Measurements from ENCODE around the gene ERC2.
"Not testable (repeated sequence)": the region's sequence is repeated elsewhere in the genome, so short reads cannot be mapped to it uniquely, and the experiment has no call there.

ERC2 gene

DNA sequence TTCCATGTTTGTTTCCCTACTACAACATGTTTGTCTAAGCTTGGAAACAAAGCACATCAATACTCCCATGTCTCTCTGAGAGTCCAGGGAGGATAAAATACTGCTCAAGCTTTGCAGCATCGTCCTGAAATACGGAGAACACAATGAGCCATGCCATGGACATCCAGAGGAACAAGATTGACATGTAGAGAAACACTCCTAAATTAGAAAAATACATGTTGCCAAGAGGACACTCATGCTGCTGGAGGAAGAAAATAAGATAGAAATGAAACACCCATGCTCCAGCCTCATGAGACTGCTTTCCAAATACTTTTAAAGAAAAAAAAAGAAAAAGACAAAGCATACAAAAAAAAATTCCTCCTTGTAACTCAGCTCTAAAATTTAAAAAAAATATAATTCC, 387.0 kb downstream of the ERC2 start:
- DNase-seq (ENCODE audit: low read depth in 2 of 3, low spot score in 1 of 3) = no peak

DNA sequence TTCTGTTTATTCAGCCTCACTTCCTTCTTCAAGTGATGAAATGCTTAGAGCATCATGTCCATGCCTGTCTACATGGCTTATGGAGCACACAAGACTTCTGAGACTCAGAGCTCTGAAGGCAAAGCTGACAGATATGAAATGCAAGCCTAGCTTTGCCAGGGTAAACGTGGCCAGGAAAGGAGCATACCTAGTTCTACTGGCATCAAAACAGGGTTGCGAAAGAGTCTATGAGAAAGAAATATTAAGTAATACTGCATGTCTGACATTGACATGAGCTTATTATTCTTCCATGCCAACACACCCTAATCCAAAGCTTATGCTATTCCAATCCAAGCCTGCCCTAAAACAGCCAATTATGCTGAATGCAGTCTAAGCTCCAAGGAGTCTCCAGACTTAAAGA, 391.5 kb downstream of the ERC2 start:
- no peak for DNase-seq (ENCODE audit: low read depth in 2 of 3, low spot score in 1 of 3)

DNA sequence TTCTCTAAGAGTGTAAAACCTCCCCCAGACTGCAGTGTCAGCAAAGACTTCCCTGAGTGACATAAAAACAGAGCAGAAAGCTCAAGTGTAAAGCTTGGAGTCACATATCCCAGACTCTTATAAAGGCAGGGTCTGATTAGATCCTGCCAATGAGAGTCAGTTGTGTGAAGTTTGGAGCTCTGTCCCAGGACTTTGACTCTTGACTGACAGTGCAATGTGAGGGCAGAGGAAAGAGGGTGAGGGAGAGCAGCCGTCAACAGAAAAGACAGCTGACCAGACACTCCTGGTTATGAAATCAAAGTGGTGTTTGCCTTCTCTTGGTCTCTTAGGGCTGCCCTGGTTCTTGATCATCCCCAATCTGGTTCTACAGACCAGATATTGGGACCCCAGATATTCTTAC, 393.2 kb downstream of the ERC2 start:
- no peak for DNase-seq (ENCODE audit: low read depth in 2 of 3, low spot score in 1 of 3)

- no peak for DNase-seq (ENCODE audit: low read depth in 2 of 3, low spot score in 1 of 3)
Measured at GRCh38 chr3:56069766-56070165, 398.5 kb downstream of the ERC2 start.

- not testable (repeated sequence) for DNase-seq (ENCODE audit: low read depth in 2 of 3, low spot score in 1 of 3)
Measured at GRCh38 chr3:56066405-56066804, 401.9 kb downstream of the ERC2 start.

GRCh38 chr3:56064684-56065083, 403.6 kb downstream of the ERC2 start:
- DNase-seq (ENCODE audit: low read depth in 2 of 3, low spot score in 1 of 3) = no peak

DNA sequence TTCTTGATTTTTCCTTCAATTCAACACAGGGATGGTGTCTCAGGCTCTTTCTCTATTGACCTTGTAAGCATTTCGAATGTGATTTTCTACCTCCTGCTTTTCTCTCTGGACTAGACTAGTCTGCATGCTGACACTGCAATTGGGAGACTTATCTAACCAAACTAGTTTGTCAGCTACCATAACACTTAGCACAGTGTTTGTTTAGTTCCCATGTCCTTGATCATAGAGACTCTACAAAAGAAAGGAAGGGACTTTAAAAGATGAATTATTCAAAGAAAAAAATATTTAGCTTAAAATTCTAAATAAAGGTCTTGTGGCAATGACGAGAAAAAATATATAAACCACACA, 407.0 kb downstream of the ERC2 start:
- no peak for DNase-seq (ENCODE audit: low read depth in 2 of 3, low spot score in 1 of 3)

- DNase-seq (ENCODE audit: low read depth in 2 of 3, low spot score in 1 of 3) = no peak
Measured at GRCh38 chr3:56060521-56061278, 407.6 kb downstream of the ERC2 start.

DNA sequence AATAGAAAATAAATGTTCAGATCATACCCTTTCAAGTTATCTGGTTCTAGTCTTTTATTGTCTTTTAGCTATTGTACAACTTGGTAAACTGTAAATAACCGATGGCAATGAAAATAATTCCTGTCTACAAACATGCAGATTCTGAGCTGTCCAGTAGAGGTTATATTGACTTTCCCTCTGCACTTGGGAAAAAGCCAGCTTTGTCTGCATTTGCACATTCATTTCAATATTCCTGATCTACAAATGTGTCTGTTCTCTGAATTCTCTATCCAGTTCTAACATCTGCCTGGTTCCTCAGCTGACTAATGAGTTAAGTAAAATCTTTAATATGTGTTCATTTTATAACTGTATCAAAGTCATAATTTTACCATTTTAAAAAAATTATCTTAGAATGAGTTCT, 408.5 kb downstream of the ERC2 start:
- no peak for DNase-seq (ENCODE audit: low read depth in 2 of 3, low spot score in 1 of 3)

- no peak for DNase-seq (ENCODE audit: low read depth in 2 of 3, low spot score in 1 of 3)
Measured at GRCh38 chr3:56055951-56056350, 412.3 kb downstream of the ERC2 start.

- no peak for DNase-seq (ENCODE audit: low read depth in 2 of 3, low spot score in 1 of 3)
Measured at GRCh38 chr3:56055546-56055945, 412.7 kb downstream of the ERC2 start.

- DNase-seq (ENCODE audit: low read depth in 2 of 3, low spot score in 1 of 3) = no peak
Measured at GRCh38 chr3:56054844-56055243, 413.4 kb downstream of the ERC2 start.

GRCh38 chr3:56053727-56054126, 414.5 kb downstream of the ERC2 start:
- no peak for DNase-seq (ENCODE audit: low read depth in 2 of 3, low spot score in 1 of 3)

GRCh38 chr3:56052188-56052587, 416.1 kb downstream of the ERC2 start:
- no peak for DNase-seq (ENCODE audit: low read depth in 2 of 3, low spot score in 1 of 3)

DNA sequence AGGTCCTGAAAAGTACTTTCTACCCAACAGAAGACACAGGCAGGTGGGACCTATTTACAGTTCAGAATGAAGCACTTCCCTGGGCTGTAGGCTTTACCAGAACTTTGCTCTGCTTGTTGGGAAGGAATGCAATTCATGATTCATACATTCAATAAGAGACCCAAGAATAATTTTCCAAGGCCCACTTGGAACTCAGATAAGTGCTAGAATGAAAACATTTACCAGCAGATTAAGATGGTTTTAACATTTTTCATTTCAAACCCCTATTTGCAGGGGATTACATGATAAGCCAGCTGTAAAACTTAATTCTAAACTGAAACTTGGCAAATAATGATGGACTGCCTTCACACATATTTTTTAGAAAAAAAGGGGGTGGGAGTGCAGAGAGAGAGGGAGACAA, 417.2 kb downstream of the ERC2 start:
- DNase-seq (ENCODE audit: low read depth in 2 of 3, low spot score in 1 of 3) = no peak

GRCh38 chr3:56048946-56049345, 419.3 kb downstream of the ERC2 start:
- no peak for DNase-seq (ENCODE audit: low read depth in 2 of 3, low spot score in 1 of 3)

- DNase-seq (ENCODE audit: low read depth in 2 of 3, low spot score in 1 of 3) = no peak
Measured at GRCh38 chr3:56048331-56048730, 419.9 kb downstream of the ERC2 start.

DNA sequence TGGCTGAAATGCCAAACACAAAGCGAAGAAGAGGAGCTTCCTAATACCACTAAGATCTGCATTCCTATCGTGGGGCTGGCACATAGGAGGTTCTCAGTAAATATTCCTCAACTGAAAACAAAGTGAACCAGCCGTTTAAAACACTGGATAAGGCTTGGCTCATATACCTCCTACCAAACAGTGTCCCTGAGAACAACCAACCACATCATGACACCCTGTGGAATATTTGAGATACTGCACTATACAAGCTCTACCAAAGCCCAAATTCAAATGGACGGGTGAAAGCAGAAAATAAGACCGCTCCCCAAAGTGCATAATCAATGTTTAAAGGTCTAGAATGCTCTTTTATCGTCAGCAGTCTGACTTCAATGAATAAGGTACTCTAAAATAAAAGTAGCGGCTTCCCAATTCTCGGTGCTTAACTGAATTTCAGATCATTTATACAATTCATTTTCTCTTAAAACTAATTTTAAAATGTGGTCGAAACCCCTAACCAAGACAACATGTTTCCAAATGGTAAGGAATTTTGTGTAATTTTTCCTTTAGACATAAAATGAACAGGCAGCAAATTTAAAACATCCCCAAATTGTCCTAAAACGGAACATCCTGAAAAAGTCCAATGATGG, 425.8 kb downstream of the ERC2 start:
- DNase-seq (ENCODE audit: low read depth in 2 of 3, low spot score in 1 of 3) = no peak

GRCh38 chr3:56025326-56025725, 442.9 kb downstream of the ERC2 start:
- DNase-seq (ENCODE audit: low read depth in 2 of 3, low spot score in 1 of 3) = no peak

DNA sequence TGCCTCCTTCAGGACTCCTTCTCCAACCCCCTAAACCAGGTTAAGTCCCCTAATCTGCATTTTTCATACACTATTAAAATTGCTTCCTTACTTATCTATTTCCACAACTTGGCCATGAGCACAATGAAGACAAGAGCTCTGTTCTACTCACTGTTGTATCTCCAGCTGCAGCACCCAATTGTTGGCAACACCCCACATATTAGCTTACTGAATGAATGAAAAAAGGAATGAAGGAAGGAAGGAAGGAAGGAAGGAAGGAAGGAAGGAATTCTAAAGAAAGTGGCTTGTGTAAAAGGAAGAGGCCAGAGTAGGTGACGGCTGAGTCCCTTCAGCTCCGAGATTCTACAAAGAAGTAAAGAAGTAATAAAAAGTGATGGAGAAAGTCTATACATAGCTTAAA, 444.7 kb downstream of the ERC2 start:
- DNase-seq (ENCODE audit: low read depth in 2 of 3, low spot score in 1 of 3) = no peak

- no peak for DNase-seq (ENCODE audit: low read depth in 2 of 3, low spot score in 1 of 3)
Measured at GRCh38 chr3:56022619-56023018, 445.6 kb downstream of the ERC2 start.

GRCh38 chr3:56019490-56020146, 448.6 kb downstream of the ERC2 start:
- DNase-seq (ENCODE audit: low read depth in 2 of 3, low spot score in 1 of 3) = no peak

- not testable (repeated sequence) for DNase-seq (ENCODE audit: low read depth in 2 of 3, low spot score in 1 of 3)
Measured at GRCh38 chr3:56015374-56015773, 452.9 kb downstream of the ERC2 start.

Measured in stimulated activated CD4-positive, alpha-beta T cell treated with anti-CD3 and anti-CD28 coated beads, Interleukin-12 subunit alpha, Interleukin-12 subunit beta, amount 100 ng/mL, for 48 hours (primary cell).